H1 (cell line): ENCODE data around the gene PDE8A. TPM values are rescaled to one million over a fixed set of nuclear protein-coding genes. Genes with fewer than 3 reads are reported as not detected.

Experiments used
- CTBP2 ChIP-seq: IDR thresholded peaks from 2 replicates; pipeline ENCODE4 v1.7.0; 2011; ENCODE audit warnings: borderline replicate concordance, mild to moderate bottlenecking, moderate library complexity, mixed read lengths, low read length; ENCODE audit not compliant: insufficient read depth, insufficient read length
- NANOG ChIP-seq: IDR thresholded peaks from 2 replicates; pipeline ENCODE4 v1.6.1; 2011; ENCODE audit warnings: low read length, low read depth, mild to moderate bottlenecking, inconsistent platforms; ENCODE audit not compliant: insufficient read depth, poor library complexity, severe bottlenecking
- TAF7 ChIP-seq: optimal IDR thresholded peaks from 2 replicates; pipeline ENCODE3; 2011; ENCODE audit warnings: low read depth, mild to moderate bottlenecking, inconsistent platforms, low read length, moderate library complexity, borderline replicate concordance
- polyA plus RNA-seq, 7 experiments: library from polyadenylated mRNA; depleted of rRNA in 3 of 7; stranded (reverse) in 5 of 7; unstranded in 2 of 7; fragments of >200 nt in 5 of 7; fragments of 200-250 nt in 2 of 7; gene quantifications; 1 replicate in 5 of 7; 2 replicates in 1 of 7; 4 replicates in 1 of 7; pipeline versions ENCODE4 v1.2.1 to v1.2.3, GENCODE V29; 2011 to 2013; ENCODE audit warnings: missing spikeins in 2 of 7, mixed read lengths in 2 of 7
- total RNA-seq: library from RNA; stranded (reverse); fragmentation: NEBNext Ultra II Directional; extraction: Animal tissue kit (Norgen Biotek cat#: 25700); gene quantifications from 2 replicates; pipeline ENCODE4 v1.2.1, GENCODE V29; 2021

The PDE8A gene
- total and polyA plus RNA-seq, 2 of the 8 experiments (the other 6 are each of a cell fraction or from before 2014, with no cell fraction given): 6.9 to 7.8 TPM

DNA sequence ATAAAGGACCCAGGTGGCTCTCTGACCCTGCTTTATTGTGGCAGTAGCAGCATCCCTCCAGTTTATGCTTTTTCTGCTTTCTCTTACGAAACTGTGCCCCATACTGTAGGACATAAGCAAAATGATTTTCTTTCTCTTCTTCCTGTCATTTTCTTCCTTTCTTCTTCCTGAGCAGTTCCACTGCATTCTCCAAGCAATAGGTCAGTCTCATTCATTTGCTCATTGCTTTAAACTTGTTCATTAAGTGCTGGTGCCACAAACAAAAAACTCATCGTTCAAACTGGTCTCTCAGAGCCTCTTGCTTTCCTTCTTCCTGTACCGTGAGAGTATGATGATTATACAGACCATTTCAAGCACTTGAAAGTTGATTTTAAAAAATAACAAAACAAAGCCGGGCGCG, 66.8 kb downstream of the PDE8A start (continued):
- no peak for TF ChIP-seq CTBP2
- TF ChIP-seq TAF7: no peak
- TF ChIP-seq NANOG: no peak
